ENCODE results near the gene MYO10.

GRCh38 chr5:16673241-16674201 lies 262.6 kb downstream of the MYO10 start:
- no peak for TF ChIP-seq CTCF (IDR thresholded peaks at IDR 0.05)
- TF ChIP-seq POLR2AphosphoS5 (IDR thresholded peaks at IDR 0.05): no peak
- TF ChIP-seq POLR2A (IDR thresholded peaks at IDR 0.05): no peak

Measured in upper lobe of left lung (tissue), 4 donors.